ENCODE results near the gene KICS2. TPM values are rescaled to one million over a fixed set of nuclear protein-coding genes. Genes with fewer than 3 reads are reported as not detected.

The KICS2 gene
- total and polyA plus RNA-seq, 2 experiments from 2014 or later = 1.3 to 6.8 TPM

DNA sequence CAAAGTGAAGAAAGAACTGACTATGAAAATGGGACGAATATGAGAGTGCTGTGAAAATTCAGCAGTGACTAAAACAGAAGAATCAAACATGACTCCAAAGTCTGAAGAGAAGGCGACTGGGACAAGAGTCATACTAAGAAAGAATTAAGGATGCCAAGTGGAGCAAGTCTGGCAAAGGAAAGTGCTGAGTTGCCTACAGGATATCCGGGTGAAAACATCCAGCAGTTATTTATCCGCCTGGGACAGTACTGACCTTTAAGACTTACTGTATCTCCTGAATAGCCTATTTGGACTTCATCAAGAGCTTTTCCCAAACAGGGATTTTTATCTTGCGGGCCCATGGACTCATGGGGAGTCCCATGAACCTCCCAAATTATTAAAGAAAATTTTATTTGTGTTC is 41.1 kb downstream of the KICS2 start:
- H3K4me3 ChIP-seq = no peak overlapping the region

DNA sequence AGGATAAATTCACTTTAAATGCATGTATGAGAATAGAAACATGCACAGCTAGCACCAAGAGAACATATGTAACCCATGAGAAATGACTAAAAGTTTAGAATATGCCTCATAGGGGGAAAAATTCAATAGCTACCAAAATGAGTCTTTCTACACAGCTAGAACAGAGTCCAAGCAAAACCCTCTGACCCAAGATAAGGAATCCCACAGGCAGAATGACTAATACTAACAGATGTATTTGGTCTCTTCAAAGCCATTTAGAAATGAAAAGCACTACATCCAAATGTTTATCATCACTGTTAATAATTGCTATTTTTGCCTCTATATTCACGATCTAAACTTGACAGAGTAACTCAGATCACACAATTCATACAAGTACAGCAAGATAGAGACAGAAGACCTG is 44.0 kb downstream of the KICS2 start:
- no peak overlapping the region for H2AFZ ChIP-seq

More for the DNA sequence above, 41.1 kb downstream of the KICS2 start:
- H2AFZ ChIP-seq = no peak overlapping the region
- DNase-seq (ENCODE audit: low spot score) = no peak
- 84% methylated on average over 5 of the region's 5 CpGs for WGBS (ENCODE audit: low lambda C conversion rate, missing lambda C conversion rate)
- no peaks in the 10 kb centered on the region for H3K9me2 ChIP-seq (replicated peaks; ENCODE audit: insufficient read depth)
- TF ChIP-seq EZH2phosphoT487 (IDR thresholded peaks at IDR 0.05; ENCODE audit: low read depth, severe bottlenecking, unreplicated experiment) (no peak), EZH2 (IDR thresholded peaks at IDR 0.05; ENCODE audit: borderline replicate concordance) (no peak)
- TF ChIP-seq, protein P1, sequence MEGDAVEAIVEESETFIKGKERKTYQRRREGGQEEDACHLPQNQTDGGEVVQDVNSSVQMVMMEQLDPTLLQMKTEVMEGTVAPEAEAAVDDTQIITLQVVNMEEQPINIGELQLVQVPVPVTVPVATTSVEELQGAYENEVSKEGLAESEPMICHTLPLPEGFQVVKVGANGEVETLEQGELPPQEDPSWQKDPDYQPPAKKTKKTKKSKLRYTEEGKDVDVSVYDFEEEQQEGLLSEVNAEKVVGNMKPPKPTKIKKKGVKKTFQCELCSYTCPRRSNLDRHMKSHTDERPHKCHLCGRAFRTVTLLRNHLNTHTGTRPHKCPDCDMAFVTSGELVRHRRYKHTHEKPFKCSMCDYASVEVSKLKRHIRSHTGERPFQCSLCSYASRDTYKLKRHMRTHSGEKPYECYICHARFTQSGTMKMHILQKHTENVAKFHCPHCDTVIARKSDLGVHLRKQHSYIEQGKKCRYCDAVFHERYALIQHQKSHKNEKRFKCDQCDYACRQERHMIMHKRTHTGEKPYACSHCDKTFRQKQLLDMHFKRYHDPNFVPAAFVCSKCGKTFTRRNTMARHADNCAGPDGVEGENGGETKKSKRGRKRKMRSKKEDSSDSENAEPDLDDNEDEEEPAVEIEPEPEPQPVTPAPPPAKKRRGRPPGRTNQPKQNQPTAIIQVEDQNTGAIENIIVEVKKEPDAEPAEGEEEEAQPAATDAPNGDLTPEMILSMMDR (IDR thresholded peaks at IDR 0.05; ENCODE audit: poor library complexity) = no peak
- H3K4me2 ChIP-seq = no peak overlapping the region
- H3K27ac ChIP-seq = peak overlapping the region; percentile 2
- H3K79me2 ChIP-seq = no peaks in the 10 kb centered on the region
- no peaks in the 10 kb centered on the region for H3K27me3 ChIP-seq
- no peaks in the 10 kb centered on the region for H4K20me1 ChIP-seq (ENCODE audit: insufficient read depth, poor library complexity, severe bottlenecking)
- no peaks in the 10 kb centered on the region for H3K9me3 ChIP-seq (ENCODE audit: low read depth)
- no peaks in the 10 kb centered on the region for H3K4me1 ChIP-seq (ENCODE audit: insufficient read depth)
- no peaks in the 10 kb centered on the region for H3K36me3 ChIP-seq (replicated peaks; ENCODE audit: insufficient read depth, low read depth)

DNA sequence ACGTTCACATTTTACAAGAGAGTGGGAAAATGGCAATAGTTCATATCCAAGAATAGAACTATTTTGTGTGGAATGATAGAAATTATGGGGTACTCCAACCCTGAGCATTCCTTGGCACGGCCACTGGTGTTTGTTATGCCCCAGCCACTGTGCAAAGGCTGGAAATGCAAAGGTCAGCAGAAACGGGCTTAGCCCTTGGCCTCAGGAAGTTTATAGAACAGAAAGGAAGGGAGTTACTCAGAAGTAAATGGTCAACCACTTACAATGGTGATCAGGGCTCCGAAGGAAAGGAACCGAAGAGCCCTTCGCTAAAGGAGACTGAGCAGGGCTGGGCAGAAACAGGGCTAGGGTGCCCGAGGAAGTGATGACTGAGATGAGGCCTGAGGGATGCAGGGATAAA is 45.1 kb downstream of the KICS2 start:
- no peak overlapping the region for H2AFZ ChIP-seq
- no peaks in the 10 kb centered on the region for H3K36me3 ChIP-seq (replicated peaks; ENCODE audit: insufficient read depth, low read depth)
- no peaks in the 10 kb centered on the region for H3K27me3 ChIP-seq
- H3K4me3 ChIP-seq = no peak overlapping the region
- no peaks in the 10 kb centered on the region for H3K4me1 ChIP-seq (ENCODE audit: insufficient read depth)
- no peaks in the 10 kb centered on the region for H3K79me2 ChIP-seq
- DNase-seq (ENCODE audit: low spot score) = no peak
- TF ChIP-seq EZH2 (IDR thresholded peaks at IDR 0.05; ENCODE audit: borderline replicate concordance) (no peak), EZH2phosphoT487 (IDR thresholded peaks at IDR 0.05; ENCODE audit: low read depth, severe bottlenecking, unreplicated experiment) (no peak)
- TF ChIP-seq, protein P1 (IDR thresholded peaks at IDR 0.05; ENCODE audit: poor library complexity) = no peak
- no peak overlapping the region for H3K4me2 ChIP-seq
- H3K9me3 ChIP-seq (ENCODE audit: low read depth) = no peaks in the 10 kb centered on the region
- H3K27ac ChIP-seq = no peak overlapping the region
- whole genome bisulfite sequencing (ENCODE audit: low lambda C conversion rate, missing lambda C conversion rate) = 87% methylated on average over 7 of the region's 7 CpGs
- no peaks in the 10 kb centered on the region for H4K20me1 ChIP-seq (ENCODE audit: insufficient read depth, poor library complexity, severe bottlenecking)
- no peaks in the 10 kb centered on the region for H3K9me2 ChIP-seq (replicated peaks; ENCODE audit: insufficient read depth)

More for the DNA sequence above, 44.0 kb downstream of the KICS2 start:
- Histone ChIP-seq H3K9me3 (ENCODE audit: low read depth) (no peaks in the 10 kb centered on the region), H3K79me2 (no peaks in the 10 kb centered on the region), H4K20me1 (ENCODE audit: insufficient read depth, poor library complexity, severe bottlenecking) (no peaks in the 10 kb centered on the region), H3K9me2 (replicated peaks; ENCODE audit: insufficient read depth) (no peaks in the 10 kb centered on the region), H3K36me3 (replicated peaks; ENCODE audit: insufficient read depth, low read depth) (no peaks in the 10 kb centered on the region), H3K27ac (no peak overlapping the region), H3K27me3 (no peaks in the 10 kb centered on the region), H3K4me2 (no peak overlapping the region), H3K4me3 (no peak overlapping the region), H3K4me1 (ENCODE audit: insufficient read depth) (no peaks in the 10 kb centered on the region)
- peak; percentile 13 for DNase-seq (ENCODE audit: low spot score)
- no peak for TF ChIP-seq EZH2 (IDR thresholded peaks at IDR 0.05; ENCODE audit: borderline replicate concordance)
- TF ChIP-seq, protein P1 (IDR thresholded peaks at IDR 0.05; ENCODE audit: poor library complexity) = no peak
- TF ChIP-seq EZH2phosphoT487 (IDR thresholded peaks at IDR 0.05; ENCODE audit: low read depth, severe bottlenecking, unreplicated experiment) = no peak
- whole genome bisulfite sequencing (ENCODE audit: low lambda C conversion rate, missing lambda C conversion rate) = 36% methylated on average over 1 of the region's 1 CpG
